COLO668 (cell line): ENCODE data around the gene PTPN22.

Experiments used
- DNase-seq: peaks from one replicate; lab custom pipeline; 2025; ENCODE audit not compliant: unreplicated experiment; lab: John Stamatoyannopoulos, UW

PTPN22 gene

GRCh38 chr1:113887402-113888175 lies 16.1 kb upstream of the PTPN22 start, which contains the start of gene BCL2L15:
TSS of gene BCL2L15 (minus strand) at chr1:113887581. CDS start at chr1:113887375, 206 bp downstream.
- DNase-seq: no peak

- DNase-seq: no peak
Measured at GRCh38 chr1:113886417-113887401, 15.2 kb upstream of the PTPN22 start.

GRCh38 chr1:113881661-113882060 lies 10.1 kb upstream of the PTPN22 start:
- DNase-seq: no peak

- no peak for DNase-seq
Measured at GRCh38 chr1:113879739-113880038, 8.2 kb upstream of the PTPN22 start.

GRCh38 chr1:113876176-113876575 lies 4.7 kb upstream of the PTPN22 start:
- DNase-seq: no peak

GRCh38 chr1:113875714-113876113 lies 4.2 kb upstream of the PTPN22 start:
- DNase-seq: no peak

- DNase-seq: no peak
Measured at GRCh38 chr1:113874012-113874879, 2.7 kb upstream of the PTPN22 start.

- DNase-seq: no peak
Measured at GRCh38 chr1:113872219-113872935, 865 bp upstream of the PTPN22 start.

GRCh38 chr1:113870778-113871177 lies 734 bp downstream of the PTPN22 start:
- DNase-seq: no peak

- DNase-seq: no peak
Measured at GRCh38 chr1:113868387-113869083, 3.0 kb downstream of the PTPN22 start.

GRCh38 chr1:113861641-113862040 lies 9.9 kb downstream of the PTPN22 start:
- DNase-seq: no peak

GRCh38 chr1:113860891-113861290 lies 10.6 kb downstream of the PTPN22 start:
- no peak for DNase-seq

GRCh38 chr1:113859478-113860175 lies 11.9 kb downstream of the PTPN22 start:
- DNase-seq: no peak

- no peak for DNase-seq
Measured at GRCh38 chr1:113858982-113859381, 12.5 kb downstream of the PTPN22 start.

GRCh38 chr1:113858418-113858817 lies 13.1 kb downstream of the PTPN22 start:
- no peak for DNase-seq

GRCh38 chr1:113857776-113858175 lies 13.7 kb downstream of the PTPN22 start:
- DNase-seq: no peak

GRCh38 chr1:113856401-113856790 lies 15.1 kb downstream of the PTPN22 start:
- no peak for DNase-seq

- DNase-seq: no peak
Measured at GRCh38 chr1:113855630-113856400, 15.7 kb downstream of the PTPN22 start.
